Fibroblast of the aortic adventitia (primary cell): Measurements from ENCODE around the gene AOC3. TPM values are rescaled to one million over a fixed set of nuclear protein-coding genes. Genes with fewer than 3 reads are reported as not detected.
"Not testable (repeated sequence)": the region's sequence is repeated elsewhere in the genome, so short reads cannot be mapped to it uniquely, and the experiment has no call there.

Source experiments
- DNase-seq: peaks from one replicate; pipeline ENCODE4 v3.0.0-alpha.2; 2010; ENCODE audit warnings: low read depth
- H3K4me3 ChIP-seq: 2 replicates; pipeline ENCODE4 v1.5.1; 2011; ENCODE audit warnings: low read depth, mild to moderate bottlenecking, control low read depth, low read length, moderate library complexity
- total RNA-seq: library from RNA; depleted of rRNA; stranded (reverse); fragments of >200 nt; gene quantifications from 2 replicates; pipeline ENCODE4 v1.2.3, GENCODE V29; 2012; ENCODE audit warnings: low replicate concordance
- TF ChIP-seq, protein P1 (sequence below): IDR thresholded peaks from 2 replicates; pipeline ENCODE4 v1.5.1; 2011; ENCODE audit warnings: mild to moderate bottlenecking, low read length, control low read depth, inconsistent platforms; ENCODE audit not compliant: insufficient read depth

The AOC3 gene
- total RNA-seq, 1 donor, result under 0.01 TPM

DNA sequence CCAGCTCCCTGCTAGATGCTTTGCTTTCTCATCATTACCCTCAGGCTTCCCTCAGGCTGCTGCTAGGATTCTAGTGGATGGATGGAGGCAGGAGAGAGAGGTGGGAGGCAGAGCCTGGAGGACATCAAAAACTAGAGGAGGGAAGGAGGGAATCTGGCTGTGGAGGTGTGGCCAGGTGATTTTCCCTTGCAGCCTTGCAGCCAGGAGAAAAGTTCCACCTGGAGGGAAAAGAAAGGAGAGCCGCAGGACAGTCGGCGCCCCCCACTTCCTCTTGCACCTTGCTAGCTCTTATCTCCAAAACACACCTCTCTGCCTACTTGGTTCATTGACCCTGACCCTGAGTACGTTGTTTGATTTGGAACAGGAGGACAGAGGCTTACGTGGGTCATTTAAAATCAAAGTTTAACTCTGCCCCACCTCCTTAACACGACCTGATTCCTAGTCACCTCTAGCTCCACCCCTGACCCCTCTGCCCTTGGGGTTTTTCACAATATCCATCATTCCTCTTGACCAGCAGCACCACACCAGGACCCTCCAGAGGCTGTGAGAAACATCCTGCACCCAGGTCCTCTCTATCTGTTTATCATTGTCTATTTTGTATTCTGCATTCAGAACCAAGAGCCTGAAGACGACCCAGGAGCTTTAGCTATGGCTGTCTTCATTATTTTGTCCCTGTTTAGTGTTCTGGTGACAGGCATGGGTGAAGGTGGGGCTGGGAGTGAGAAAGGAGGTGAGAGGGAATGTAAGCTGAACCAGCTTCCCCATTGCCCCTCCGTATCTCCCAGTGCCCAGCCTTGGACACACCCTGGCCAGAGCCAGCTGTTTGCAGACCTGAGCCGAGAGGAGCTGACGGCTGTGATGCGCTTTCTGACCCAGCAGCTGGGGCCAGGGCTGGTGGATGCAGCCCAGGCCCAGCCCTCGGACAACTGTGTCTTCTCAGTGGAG lies 15.9 kb downstream of the AOC3 start:
- H3K4me3 ChIP-seq, result no peak overlapping the region
- no peak for DNase-seq
- TF ChIP-seq, protein P1, sequence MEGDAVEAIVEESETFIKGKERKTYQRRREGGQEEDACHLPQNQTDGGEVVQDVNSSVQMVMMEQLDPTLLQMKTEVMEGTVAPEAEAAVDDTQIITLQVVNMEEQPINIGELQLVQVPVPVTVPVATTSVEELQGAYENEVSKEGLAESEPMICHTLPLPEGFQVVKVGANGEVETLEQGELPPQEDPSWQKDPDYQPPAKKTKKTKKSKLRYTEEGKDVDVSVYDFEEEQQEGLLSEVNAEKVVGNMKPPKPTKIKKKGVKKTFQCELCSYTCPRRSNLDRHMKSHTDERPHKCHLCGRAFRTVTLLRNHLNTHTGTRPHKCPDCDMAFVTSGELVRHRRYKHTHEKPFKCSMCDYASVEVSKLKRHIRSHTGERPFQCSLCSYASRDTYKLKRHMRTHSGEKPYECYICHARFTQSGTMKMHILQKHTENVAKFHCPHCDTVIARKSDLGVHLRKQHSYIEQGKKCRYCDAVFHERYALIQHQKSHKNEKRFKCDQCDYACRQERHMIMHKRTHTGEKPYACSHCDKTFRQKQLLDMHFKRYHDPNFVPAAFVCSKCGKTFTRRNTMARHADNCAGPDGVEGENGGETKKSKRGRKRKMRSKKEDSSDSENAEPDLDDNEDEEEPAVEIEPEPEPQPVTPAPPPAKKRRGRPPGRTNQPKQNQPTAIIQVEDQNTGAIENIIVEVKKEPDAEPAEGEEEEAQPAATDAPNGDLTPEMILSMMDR, result no peak

DNA sequence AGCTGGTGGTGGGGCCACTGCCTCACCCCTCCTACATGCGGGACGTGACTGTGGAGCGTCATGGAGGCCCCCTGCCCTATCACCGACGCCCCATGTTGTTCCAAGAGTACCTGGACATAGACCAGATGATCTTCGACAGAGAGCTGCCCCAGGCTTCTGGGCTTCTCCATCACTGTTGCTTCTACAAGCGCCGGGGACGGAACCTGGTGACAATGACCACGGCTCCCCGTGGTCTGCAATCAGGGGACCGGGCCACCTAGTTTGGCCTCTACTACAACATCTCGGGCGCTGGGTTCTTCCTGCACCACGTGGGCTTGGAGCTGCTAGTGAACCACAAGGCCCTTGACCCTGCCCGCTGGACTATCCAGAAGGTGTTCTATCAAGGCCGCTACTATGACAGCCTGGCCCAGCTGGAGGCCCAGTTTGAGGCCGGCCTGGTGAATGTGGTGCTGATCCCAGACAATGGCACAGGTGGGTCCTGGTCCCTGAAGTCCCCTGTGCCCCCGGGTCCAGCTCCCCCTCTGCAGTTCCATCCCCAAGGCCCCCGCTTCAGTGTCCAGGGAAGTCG lies 16.8 kb downstream of the AOC3 start:
- DNase-seq, H3K4me3 ChIP-seq: not testable (repeated sequence)

DNA sequence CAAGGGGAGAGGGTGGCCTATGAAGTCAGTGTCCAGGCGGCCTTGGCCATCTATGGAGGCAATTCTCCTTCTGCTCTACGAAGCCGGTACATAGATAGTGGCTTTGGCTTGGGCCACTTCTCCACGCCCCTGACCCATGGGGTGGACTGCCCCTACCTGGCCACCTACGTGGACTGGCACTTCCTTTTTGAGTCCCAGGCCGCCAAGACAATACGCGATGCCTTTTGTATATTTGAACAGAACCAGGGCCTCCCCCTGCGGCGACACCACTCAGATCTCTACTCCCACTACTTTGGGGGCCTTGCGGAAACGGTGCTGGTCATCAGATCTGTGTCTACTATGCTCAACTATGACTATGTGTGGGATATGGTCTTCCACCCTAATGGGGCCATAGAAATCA lies 17.3 kb downstream of the AOC3 start:
- H3K4me3 ChIP-seq, result no peak overlapping the region
- no peak for DNase-seq
- TF ChIP-seq, protein P1, result no peak

GRCh38 chr17:42871647-42872046 lies 20.6 kb downstream of the AOC3 start:
- no peak overlapping the region for H3K4me3 ChIP-seq
- no peak for DNase-seq
- TF ChIP-seq, protein P1, result no peak

DNA sequence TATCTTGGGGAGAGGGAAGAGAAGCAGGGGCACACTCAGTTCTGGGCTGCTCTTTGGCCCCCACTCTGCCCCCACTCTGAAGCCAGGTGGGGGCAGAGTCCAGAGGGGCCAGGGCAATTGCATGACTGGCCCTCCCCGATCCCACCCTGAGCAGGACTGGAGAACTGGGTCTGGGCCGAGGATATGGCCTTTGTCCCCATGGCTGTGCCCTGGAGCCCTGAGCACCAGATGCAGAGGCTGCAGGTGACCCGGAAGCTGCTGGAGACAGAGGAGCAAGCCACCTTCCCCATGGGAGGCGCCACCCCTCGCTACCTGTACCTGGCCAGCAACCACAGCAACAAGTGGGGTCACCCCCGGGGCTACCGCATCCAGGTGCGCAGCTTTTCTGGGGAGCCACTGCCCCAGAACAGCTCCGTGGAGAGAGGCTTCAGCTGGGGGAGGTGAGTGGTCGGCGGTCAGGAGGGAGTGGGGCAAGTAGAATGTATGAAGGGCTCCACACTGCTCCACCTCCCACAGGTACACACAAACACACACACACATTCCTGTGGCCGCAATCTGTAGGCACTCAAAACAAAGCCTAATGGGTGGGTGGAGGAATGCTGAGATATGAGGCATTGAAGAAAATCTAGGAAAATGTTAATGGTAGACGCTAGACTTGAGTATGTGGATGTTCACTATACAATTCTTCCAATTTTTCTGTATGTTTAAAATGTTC lies 21.4 kb downstream of the AOC3 start:
- no peak overlapping the region for H3K4me3 ChIP-seq
- DNase-seq, result no peak
- TF ChIP-seq, protein P1, result no peak

DNA sequence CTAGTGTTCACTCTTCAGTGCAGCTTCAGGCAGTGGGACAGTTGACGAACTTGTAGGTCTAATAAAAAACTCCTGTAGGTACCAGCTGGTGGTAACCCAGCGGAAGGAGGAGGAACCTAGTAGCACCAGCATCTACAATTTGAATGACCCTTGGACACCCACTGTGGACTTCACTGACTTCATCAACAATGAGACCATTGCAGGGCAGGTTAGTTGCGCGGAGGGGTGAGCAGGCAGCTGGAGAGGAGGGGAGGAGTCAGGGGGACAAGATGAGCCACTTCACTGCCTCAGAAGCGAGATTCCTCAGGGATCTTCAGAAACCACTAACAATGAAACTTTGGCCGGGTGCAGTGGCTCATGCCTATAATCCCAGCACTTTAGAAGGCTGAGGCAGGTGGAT lies 22.3 kb downstream of the AOC3 start:
- no peak for DNase-seq
- TF ChIP-seq, protein P1, result no peak
- no peak overlapping the region for H3K4me3 ChIP-seq

GRCh38 chr17:42873932-42874695 lies 23.1 kb downstream of the AOC3 start:
- not testable (repeated sequence) for H3K4me3 ChIP-seq, DNase-seq
